Testis (tissue), 3 donors: ENCODE measurements around the gene CPNE9. TPM values are rescaled to one million over a fixed set of nuclear protein-coding genes. Genes with fewer than 3 reads are reported as not detected.

Source experiments
- DNase-seq: peaks from one replicate; pipeline ENCODE4 v3.0.0-alpha.2; 2019
- H3K27ac ChIP-seq, 2 donors: fragments of 200-600 bp; sonication (generic); one replicate each; pipeline ENCODE4 v1.5.1; 2019
- H3K27me3 ChIP-seq: fragments of 200-600 bp; sonication (generic); one replicate; pipeline ENCODE4 v1.5.1; 2019
- H3K36me3 ChIP-seq: fragments of 200-600 bp; sonication (generic); one replicate; pipeline ENCODE4 v1.5.1; 2017; ENCODE audit warnings: low read depth; ENCODE audit errors: missing control alignments
- H3K4me1 ChIP-seq: fragments of 200-600 bp; sonication (generic); one replicate; pipeline ENCODE4 v1.5.1; 2019
- H3K4me3 ChIP-seq, 2 donors: fragments of 200-600 bp; sonication (generic); one replicate each; pipeline ENCODE4 v1.5.1; 2017 to 2019
- H3K9me3 ChIP-seq: fragments of 200-600 bp; sonication (generic); one replicate; pipeline ENCODE4 v1.5.1; 2017
- CTCF ChIP-seq, 3 experiments: fragments of 450-650 bp in 2 of 3; fragments of 200-600 bp in 1 of 3; sonication (generic) in 1 of 3; IDR thresholded peaks; one replicate each; pipeline ENCODE4 v1.5.1; 2016 to 2019; ENCODE audit warnings: antibody characterized with exemption in 3 of 3, mild to moderate bottlenecking in 2 of 3, moderate library complexity in 1 of 3
- POLR2A ChIP-seq: fragments of 450-650 bp; IDR thresholded peaks from one replicate; pipeline ENCODE4 v1.6.1; 2017; ENCODE audit warnings: antibody characterized with exemption, mild to moderate bottlenecking, moderate library complexity
- WGBS, 2 donors: methylation state at CpG; one replicate each; pipeline ENCODE4 v1.1.5; 2018; 5-methylcytosine and 5-hydroxymethylcytosine counted together
- intact Hi-C: fragments of 100-400 bp; cut with DNase I; formaldehyde crosslinking; loops from one replicate; pipeline ENCODE4 v1.15.1; 2023; ENCODE audit warnings: low total_unique reads
- polyA plus RNA-seq: library from polyadenylated mRNA; stranded (reverse); fragments of 350-450 nt; fragmentation: Illumina TruSeq; extraction: RNeasy Lipid Tissue Mini Kit (QIAGEN cat#74804); gene quantifications from one replicate; pipeline ENCODE4 v1.2.3, GENCODE V29; 2014; ENCODE audit warnings: low read depth, low replicate concordance; ENCODE audit not compliant: insufficient read depth
- total RNA-seq, 2 donors: library from RNA; depleted of rRNA; stranded (reverse); fragments of >200 nt; gene quantifications; one replicate each; pipeline ENCODE4 v1.2.3, GENCODE V29; 2016

CPNE9 gene
- total and polyA plus RNA-seq, 3 donors from 2014 or later: 0.31 to 1.4 (median 1.3) TPM

DNA sequence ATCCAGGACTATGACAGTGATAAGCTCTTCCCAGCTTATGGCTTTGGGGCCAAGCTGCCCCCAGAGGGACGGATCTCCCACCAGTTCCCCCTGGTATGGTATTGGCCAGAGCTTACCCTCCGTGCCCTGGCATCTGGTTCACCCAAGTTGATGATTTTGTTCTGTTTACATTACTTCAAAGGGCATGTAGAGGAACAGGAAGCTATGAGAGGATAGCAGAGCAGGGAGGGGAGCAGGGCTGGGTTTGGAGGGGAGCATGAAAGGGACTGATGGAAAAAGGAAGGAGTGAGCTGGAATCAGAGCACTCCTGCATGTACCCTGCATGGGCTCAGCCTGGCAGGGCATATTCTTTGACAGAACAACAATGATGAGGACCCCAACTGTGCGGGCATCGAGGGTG is 14.5 kb downstream of the CPNE9 start:
- no peak for TF ChIP-seq CTCF (IDR thresholded peaks at IDR 0.05)
- TF ChIP-seq POLR2A: no peak
- H3K4me3 ChIP-seq: no peak overlapping the region
- H3K36me3 ChIP-seq: no peaks in the 10 kb centered on the region
- DNase-seq: no peak
- no peaks in the 10 kb centered on the region for H3K9me3 ChIP-seq
- H3K27ac ChIP-seq: no peak overlapping the region
- 82 to 83% methylated on average over 3 to 4 of the region's 4 CpGs for WGBS, 2 donors
- H3K4me1 ChIP-seq: no peaks in the 10 kb centered on the region
- H3K27me3 ChIP-seq: no peaks in the 10 kb centered on the region
- intact Hi-C loops: no loop called here

DNA sequence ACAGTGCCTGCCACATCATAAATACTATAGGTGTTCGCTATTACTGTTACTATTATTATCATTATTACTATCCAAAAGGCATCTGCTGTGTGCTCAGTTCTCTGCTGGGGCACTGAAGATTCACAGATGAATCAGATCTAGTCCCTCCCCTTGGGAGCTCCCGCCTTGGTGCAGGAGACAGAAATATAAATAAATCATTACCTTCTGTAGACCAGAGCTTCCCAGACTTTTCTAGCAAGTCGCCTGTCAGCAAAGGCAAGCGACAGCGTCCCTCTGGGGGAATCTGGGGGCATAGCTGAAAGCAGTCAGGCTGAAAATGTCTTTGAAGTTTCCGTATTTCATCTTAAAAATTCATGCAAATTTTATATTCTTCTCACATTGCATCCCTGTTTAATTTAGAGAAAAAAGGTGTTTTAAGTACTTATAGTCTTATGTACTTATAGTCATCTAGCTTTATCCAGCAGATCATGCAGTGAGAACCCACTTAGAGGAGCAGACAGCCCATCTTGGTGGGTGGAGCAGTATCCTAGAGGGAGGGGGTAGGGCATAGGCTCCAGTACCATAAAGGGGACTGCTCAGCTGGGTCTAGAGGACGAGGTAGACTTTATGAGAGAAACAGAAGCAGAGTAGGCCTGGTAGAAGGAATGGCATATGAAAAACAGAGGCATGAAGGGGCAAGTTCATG is 17.5 kb downstream of the CPNE9 start:
- no peaks in the 10 kb centered on the region for H3K27me3 ChIP-seq
- 63 to 67% methylated on average over 7 of the region's 7 CpGs for WGBS, 2 donors
- H3K36me3 ChIP-seq: no peaks in the 10 kb centered on the region
- intact Hi-C loops: no loop called here
- no peaks in the 10 kb centered on the region for H3K9me3 ChIP-seq
- no peak for DNase-seq
- TF ChIP-seq POLR2A: no peak
- no peak for TF ChIP-seq CTCF (IDR thresholded peaks at IDR 0.05)
- no peaks in the 10 kb centered on the region for H3K4me1 ChIP-seq
- H3K27ac ChIP-seq: no peak overlapping the region
- no peak overlapping the region for H3K4me3 ChIP-seq

- no peaks in the 10 kb centered on the region for H3K9me3 ChIP-seq
- intact Hi-C loops: no loop called here
- no peak for DNase-seq
- H3K27me3 ChIP-seq: no peaks in the 10 kb centered on the region
- WGBS, 2 donors: 69 to 95% methylated on average over 2 of the region's 2 CpGs
- H3K36me3 ChIP-seq: no peaks in the 10 kb centered on the region
- no peak overlapping the region for H3K4me3 ChIP-seq
- TF ChIP-seq CTCF (IDR thresholded peaks at IDR 0.05) (no peak), POLR2A (no peak)
- H3K4me1 ChIP-seq: no peaks in the 10 kb centered on the region
- H3K27ac ChIP-seq: no peak overlapping the region
These were observed 18.0 kb downstream of the CPNE9 start for GRCh38 chr3:9721700-9722060.

DNA sequence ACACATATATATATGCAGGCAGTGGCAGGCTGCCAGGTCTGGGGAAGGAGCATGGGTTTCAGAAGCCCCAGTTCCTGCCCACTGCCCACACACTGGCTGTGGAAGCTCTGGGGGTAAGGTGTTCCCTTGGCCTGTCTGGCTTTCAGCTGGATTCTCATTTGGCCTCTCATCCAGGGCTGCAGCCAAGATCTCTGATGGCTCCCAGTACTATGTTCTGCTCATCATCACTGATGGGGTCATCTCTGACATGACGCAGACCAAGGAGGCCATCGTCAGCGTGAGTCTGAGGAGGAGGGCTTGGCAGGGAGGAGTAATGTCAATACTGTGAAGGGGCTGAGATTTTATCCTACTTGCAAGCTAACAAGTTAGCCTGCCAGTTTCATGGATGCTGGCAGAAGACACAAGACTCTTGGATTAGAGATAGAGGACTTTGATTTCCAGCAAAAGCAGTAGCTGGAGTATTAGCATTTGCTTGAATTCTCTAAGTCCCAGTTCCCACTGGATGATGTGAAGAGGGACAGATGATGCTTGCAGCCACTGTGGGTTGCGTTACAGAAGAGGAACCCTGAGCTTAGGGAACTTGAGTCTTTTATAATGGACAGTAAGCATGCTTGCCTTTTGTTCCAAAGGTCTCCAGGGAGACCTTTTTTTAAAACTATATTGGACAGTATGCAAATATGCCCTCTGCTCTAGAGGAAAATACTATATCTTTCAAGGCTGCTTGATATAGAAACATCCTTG is 22.3 kb downstream of the CPNE9 start:
- Histone ChIP-seq H3K27ac (no peak overlapping the region), H3K4me3 (no peak overlapping the region), H3K36me3 (no peaks in the 10 kb centered on the region), H3K9me3 (no peaks in the 10 kb centered on the region), H3K27me3 (no peaks in the 10 kb centered on the region), H3K4me1 (no peaks in the 10 kb centered on the region)
- WGBS, 2 donors: 89 to 95% methylated on average over 1 to 4 of the region's 4 CpGs
- no peak for DNase-seq
- intact Hi-C loops: no loop called here
- TF ChIP-seq POLR2A: no peak
- no peak for TF ChIP-seq CTCF (IDR thresholded peaks at IDR 0.05)
